Progenitor cell of endocrine pancreas (in vitro differentiated cells): ENCODE measurements around the gene SCN1B. TPM values are rescaled to one million over a fixed set of nuclear protein-coding genes. Genes with fewer than 3 reads are reported as not detected.

Experiments
- DNase-seq: peaks from one replicate; pipeline ENCODE4 v3.0.0; 2021; ENCODE audit warnings: low spot score; ENCODE audit not compliant: unreplicated experiment
- H3K27ac Mint-ChIP-seq: 2 replicates; pipeline ENCODE4 v1.8.0; 2021; ENCODE audit warnings: mild to moderate bottlenecking, moderate library complexity, mixed read lengths
- H3K27me3 Mint-ChIP-seq: 2 replicates; pipeline ENCODE4 v1.8.0; 2021; ENCODE audit warnings: mixed read lengths
- H3K36me3 Mint-ChIP-seq: 2 replicates; pipeline ENCODE4 v1.8.0; 2022; ENCODE audit warnings: mixed read lengths; ENCODE audit not compliant: insufficient read depth
- H3K4me1 Mint-ChIP-seq: 2 replicates; pipeline ENCODE4 v1.8.0; 2021; ENCODE audit warnings: low read depth, mixed read lengths
- H3K4me3 Mint-ChIP-seq: 2 replicates; pipeline ENCODE4 v1.8.0; 2021; ENCODE audit warnings: low read depth, mild to moderate bottlenecking, moderate library complexity, mixed read lengths
- H3K9me3 Mint-ChIP-seq: 2 replicates; pipeline ENCODE4 v1.8.0; 2021; ENCODE audit warnings: low read depth, mixed read lengths
- CTCF ChIP-seq: fragments of 200-600 bp; sonication (generic); IDR thresholded peaks from one replicate; pipeline ENCODE4 v1.5.0; 2021; ENCODE audit warnings: antibody characterized with exemption, mild to moderate bottlenecking; ENCODE audit not compliant: unreplicated experiment
- total RNA-seq: library from RNA; stranded (reverse); gene quantifications from 2 replicates; pipeline ENCODE4 v1.2.1, GENCODE V29; 2021

SCN1B gene
- total RNA-seq, 1 donor from 2014 or later, result 1.7 TPM

- H3K4me3 Mint-ChIP-seq, result no peak overlapping the region
- H3K27ac Mint-ChIP-seq, result peak overlapping the region; percentile 91
- DNase-seq, result no peak
- TF ChIP-seq CTCF, result no peak
- peaks cover 5% of the 10 kb centered on the region for H3K36me3 Mint-ChIP-seq
- no peaks in the 10 kb centered on the region for H3K27me3 Mint-ChIP-seq
- peaks cover 10% of the 10 kb centered on the region for H3K4me1 Mint-ChIP-seq
- H3K9me3 Mint-ChIP-seq, result no peaks in the 10 kb centered on the region
Measured at GRCh38 chr19:35056513-35057063, 26.3 kb downstream of the SCN1B start.

- H3K27ac Mint-ChIP-seq, result no peak overlapping the region
- no peak overlapping the region for H3K4me3 Mint-ChIP-seq
- TF ChIP-seq CTCF, result no peak
Measured at GRCh38 chr19:35058370-35058769, 28.1 kb downstream of the SCN1B start.

GRCh38 chr19:35059006-35059798 lies 28.9 kb downstream of the SCN1B start:
- no peak for DNase-seq
- Mint-ChIP-seq H3K9me3 (no peaks in the 10 kb centered on the region), H3K36me3 (peaks cover 3% of the 10 kb centered on the region), H3K27ac (peak overlapping the region; percentile 57), H3K4me3 (no peak overlapping the region), H3K27me3 (no peaks in the 10 kb centered on the region), H3K4me1 (peaks cover 10% of the 10 kb centered on the region)
- TF ChIP-seq CTCF, result no peak

More at GRCh38 chr19:35058370-35058769, 28.1 kb downstream of the SCN1B start:
- Mint-ChIP-seq H3K4me1 (peaks cover 10% of the 10 kb centered on the region), H3K9me3 (no peaks in the 10 kb centered on the region), H3K36me3 (peaks cover 3% of the 10 kb centered on the region), H3K27me3 (no peaks in the 10 kb centered on the region)
- no peak for DNase-seq

GRCh38 chr19:35059799-35060091 lies 29.5 kb downstream of the SCN1B start:
- Mint-ChIP-seq H3K36me3 (peaks cover 3% of the 10 kb centered on the region), H3K27ac (no peak overlapping the region), H3K9me3 (no peaks in the 10 kb centered on the region), H3K4me3 (no peak overlapping the region), H3K4me1 (peaks cover 10% of the 10 kb centered on the region), H3K27me3 (no peaks in the 10 kb centered on the region)
- no peak for TF ChIP-seq CTCF
- no peak for DNase-seq

GRCh38 chr19:35060160-35060855 lies 30.0 kb downstream of the SCN1B start:
- TF ChIP-seq CTCF, result no peak
- Mint-ChIP-seq H3K9me3 (no peaks in the 10 kb centered on the region), H3K4me1 (peaks cover 9% of the 10 kb centered on the region), H3K27ac (no peak overlapping the region), H3K27me3 (no peaks in the 10 kb centered on the region), H3K36me3 (peaks cover 3% of the 10 kb centered on the region), H3K4me3 (no peak overlapping the region)
- DNase-seq, result no peak
